Lung (tissue), 12 donors: ENCODE data around the gene ZBTB32. TPM values are rescaled to one million over a fixed set of nuclear protein-coding genes. Genes with fewer than 3 reads are reported as not detected.

ENCODE experiments used
- ATAC-seq: fragments of 200-7000 bp; cut with Tn5 transposase; one replicate; pipeline ENCODE4 v1.9.1; 2020; ENCODE audit warnings: moderate number of reproducible peaks; ENCODE audit not compliant: insufficient read depth, low FRiP score
- DNase-seq, 3 donors: peaks; one replicate each; pipeline ENCODE4 v3.0.0-alpha.2; 2013 to 2017
- H3K27ac ChIP-seq, 2 donors: one replicate each; pipeline ENCODE4 v1.5.1; 2013; ENCODE audit warnings: mild to moderate bottlenecking in 2 of 2, moderate library complexity in 2 of 2, control low read depth in 1 of 2, inconsistent platforms in 1 of 2, low read depth in 1 of 2, low read length in 1 of 2
- H3K27me3 ChIP-seq, 3 donors: one replicate each; pipeline ENCODE4 v1.5.1; 2013; ENCODE audit warnings: low read length in 2 of 3; ENCODE audit not compliant: control insufficient read depth in 3 of 3, insufficient read depth in 3 of 3
- H3K36me3 ChIP-seq, 4 donors: one replicate each; pipeline ENCODE4 v1.5.1; 2013; ENCODE audit warnings: low read length in 4 of 4, mild to moderate bottlenecking in 1 of 4, moderate library complexity in 1 of 4; ENCODE audit not compliant: control insufficient read depth in 4 of 4, insufficient read depth in 4 of 4
- H3K4me1 ChIP-seq, 5 donors: one replicate each; pipeline ENCODE4 v1.5.1; 2013; ENCODE audit warnings: low read length in 5 of 5, mild to moderate bottlenecking in 2 of 5, moderate library complexity in 1 of 5; ENCODE audit not compliant: control insufficient read depth in 5 of 5, insufficient read depth in 5 of 5
- H3K4me3 ChIP-seq: one replicate; pipeline ENCODE4 v1.5.1; 2013; ENCODE audit warnings: mild to moderate bottlenecking, control low read depth, moderate library complexity
- H3K9ac ChIP-seq, 2 donors: one replicate each; pipeline ENCODE4 v1.5.1; 2013; ENCODE audit warnings: low read length in 2 of 2, control low read depth in 1 of 2; ENCODE audit not compliant: insufficient read depth in 1 of 2
- H3K9me3 ChIP-seq, 4 donors: one replicate each; pipeline ENCODE4 v1.5.1; 2013; ENCODE audit warnings: low read length in 3 of 4, mild to moderate bottlenecking in 1 of 4, moderate library complexity in 1 of 4; ENCODE audit not compliant: control insufficient read depth in 4 of 4, insufficient read depth in 3 of 4
- CTCF ChIP-seq: IDR thresholded peaks from 2 replicates; pipeline ENCODE4 v1.5.1; 2012; ENCODE audit warnings: mild to moderate bottlenecking; ENCODE audit errors: control extremely low read depth, extremely low read depth
- WGBS, 2 donors: extraction: QIAGEN DNeasy Blood & Tissue Kit; methylation state at CpG; one replicate each; pipeline ENCODE4 v1.1.7; 2013; 5-methylcytosine and 5-hydroxymethylcytosine counted together
- polyA plus RNA-seq, 2 donors: library from polyadenylated mRNA; stranded (reverse); fragments of 200-250 nt; gene quantifications; one replicate each; pipeline ENCODE4 v1.2.1, GENCODE V29; 2013
- total RNA-seq, 2 donors: library from RNA; depleted of rRNA in 1 of 2; stranded (reverse); fragments of >200 nt in 1 of 2; gene quantifications; one replicate each; pipeline ENCODE4 v1.2.1, GENCODE V29; 2014 to 2021
- donor health status: control.
- donor health status: control.
- donor health status: Bipolar disorder and iron deficiency.
- donor health status: healthy.
- donor health status: DM: yes; HTN: yes; CAD: no.

Gene ZBTB32
- total and polyA plus RNA-seq, 4 donors, result 0.22 to 0.63 (median 0.39) TPM

- no peak for ATAC-seq
- DNase-seq, result no peak
- 82 to 90% methylated on average over 5 of the region's 5 CpGs for WGBS, 2 donors
- Histone ChIP-seq H3K36me3 (peaks cover 0 to 26% (median 12%) of the 10 kb centered on the region in 4 donors), H3K4me1 (peaks cover 0 to 23% (median 8%) of the 10 kb centered on the region in 5 donors), H3K27ac (no peak overlapping the region), H3K27me3 (peaks cover 0 to 3% (median 0%) of the 10 kb centered on the region in 3 donors), H3K4me3 (no peak overlapping the region), H3K9me3 (peaks cover 0 to 1% (median 0%) of the 10 kb centered on the region in 4 donors), H3K9ac (no peak overlapping the region)
- TF ChIP-seq CTCF, result no peak
These were observed 45.8 kb downstream of the ZBTB32 start for GRCh38 chr19:35750167-35750566.

- no peak for DNase-seq
These were observed 47.7 kb downstream of the ZBTB32 start for GRCh38 chr19:35751839-35752745.

GRCh38 chr19:35752746-35753350, 48.5 kb downstream of the ZBTB32 start:
- peaks cover 0 to 4% (median 0%) of the 10 kb centered on the region in 3 donors for H3K27me3 ChIP-seq
- H3K27ac ChIP-seq, result no peak overlapping the region
- ATAC-seq (no peak), DNase-seq (no peak)
- 95 to 96% methylated on average over 18 to 20 of the region's 20 CpGs for WGBS, 2 donors
- no peak overlapping the region for H3K4me3 ChIP-seq
- peaks cover 0 to 34% (median 14%) of the 10 kb centered on the region in 5 donors for H3K4me1 ChIP-seq
- peaks cover 0 to 26% (median 10%) of the 10 kb centered on the region in 4 donors for H3K36me3 ChIP-seq
- no peak overlapping the region for H3K9ac ChIP-seq
- no peak for TF ChIP-seq CTCF
- peaks cover 0 to 1% (median 0%) of the 10 kb centered on the region in 4 donors for H3K9me3 ChIP-seq

More at GRCh38 chr19:35751839-35752745, 47.7 kb downstream of the ZBTB32 start:
- Histone ChIP-seq H3K9ac (no peak overlapping the region), H3K27me3 (peaks cover 0 to 4% (median 0%) of the 10 kb centered on the region in 3 donors), H3K9me3 (peaks cover 0 to 1% (median 0%) of the 10 kb centered on the region in 4 donors), H3K4me3 (no peak overlapping the region), H3K36me3 (peaks cover 0 to 26% (median 12%) of the 10 kb centered on the region in 4 donors), H3K4me1 (peaks cover 0 to 30% (median 12%) of the 10 kb centered on the region in 5 donors), H3K27ac (peak overlapping the region in 1 of 2 donors; percentile 32)
- ATAC-seq, result no peak
- TF ChIP-seq CTCF, result no peak
- 91 to 94% methylated on average over 14 of the region's 14 CpGs for WGBS, 2 donors
